Activated CD4-positive, CD25-positive, alpha-beta regulatory T cell (primary cell): ENCODE measurements around the gene KREMEN1.
"Not testable (repeated sequence)": the region's sequence is repeated elsewhere in the genome, so short reads cannot be mapped to it uniquely, and the experiment has no call there.

Experiments
- DNase-seq, 4 experiments: peaks; one replicate each; lab custom pipeline; 2025; lab: John Stamatoyannopoulos, UW

The KREMEN1 gene

GRCh38 chr22:29106839-29107238, 34.0 kb downstream of the KREMEN1 start:
- no peak for DNase-seq

GRCh38 chr22:29108137-29108536, 35.3 kb downstream of the KREMEN1 start:
- no peak for DNase-seq

- DNase-seq: no peak
Observed at GRCh38 chr22:29109822-29110221, 37.0 kb downstream of the KREMEN1 start.

GRCh38 chr22:29110946-29111345, 38.1 kb downstream of the KREMEN1 start:
- no peak for DNase-seq

- no peak for DNase-seq
Observed at GRCh38 chr22:29112121-29112520, 39.3 kb downstream of the KREMEN1 start.

- DNase-seq: no peak
Observed at GRCh38 chr22:29112681-29113080, 39.8 kb downstream of the KREMEN1 start.

GRCh38 chr22:29113319-29113718, 40.5 kb downstream of the KREMEN1 start:
- no peak for DNase-seq

- DNase-seq: no peak
Observed at GRCh38 chr22:29114392-29114791, 41.6 kb downstream of the KREMEN1 start.

- no peak for DNase-seq
Observed at GRCh38 chr22:29115682-29116288, 43.0 kb downstream of the KREMEN1 start.

- DNase-seq: no peak
Observed at GRCh38 chr22:29116397-29117123, 43.7 kb downstream of the KREMEN1 start.

- no peak for DNase-seq
Observed at GRCh38 chr22:29117799-29118477, 45.1 kb downstream of the KREMEN1 start.

- DNase-seq: not testable (repeated sequence)
Observed at GRCh38 chr22:29120098-29120912, 47.5 kb downstream of the KREMEN1 start.

GRCh38 chr22:29121124-29121523, 48.3 kb downstream of the KREMEN1 start:
- DNase-seq: no peak

- DNase-seq: no peak
Observed at GRCh38 chr22:29122041-29122440, 49.2 kb downstream of the KREMEN1 start.

GRCh38 chr22:29124777-29125442, 52.1 kb downstream of the KREMEN1 start:
- no peak for DNase-seq

GRCh38 chr22:29125443-29125778, 52.6 kb downstream of the KREMEN1 start:
- DNase-seq: no peak

- DNase-seq: no peak
Observed at GRCh38 chr22:29125844-29126243, 53.0 kb downstream of the KREMEN1 start.

GRCh38 chr22:29126670-29127395, 54.0 kb downstream of the KREMEN1 start:
- no peak for DNase-seq

- no peak for DNase-seq
Observed at GRCh38 chr22:29128891-29129807, 56.3 kb downstream of the KREMEN1 start.

- no peak for DNase-seq
Observed at GRCh38 chr22:29129808-29130140, 56.9 kb downstream of the KREMEN1 start.
